Measurements from ENCODE around the gene BACE2.

DNA sequence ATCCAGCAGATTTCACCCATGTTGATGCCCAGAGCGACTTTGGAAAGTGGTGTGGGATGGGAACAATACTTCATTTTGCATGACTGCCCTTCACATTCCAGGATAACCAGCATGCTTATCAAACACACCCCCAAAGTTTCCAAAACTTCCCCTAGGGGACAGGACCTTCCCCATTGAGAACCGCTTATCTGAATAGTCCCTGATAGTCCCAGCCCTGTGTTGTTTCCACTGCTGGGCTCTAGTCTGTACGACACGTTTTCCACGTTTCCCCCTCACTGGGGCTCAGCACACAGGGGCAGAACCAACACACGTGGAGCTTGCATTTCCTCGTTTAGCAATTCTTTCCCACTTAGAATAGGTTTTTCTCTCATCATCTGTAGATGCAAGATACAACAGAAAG is 61.0 kb downstream of the BACE2 start:
- TF ChIP-seq, protein P1, sequence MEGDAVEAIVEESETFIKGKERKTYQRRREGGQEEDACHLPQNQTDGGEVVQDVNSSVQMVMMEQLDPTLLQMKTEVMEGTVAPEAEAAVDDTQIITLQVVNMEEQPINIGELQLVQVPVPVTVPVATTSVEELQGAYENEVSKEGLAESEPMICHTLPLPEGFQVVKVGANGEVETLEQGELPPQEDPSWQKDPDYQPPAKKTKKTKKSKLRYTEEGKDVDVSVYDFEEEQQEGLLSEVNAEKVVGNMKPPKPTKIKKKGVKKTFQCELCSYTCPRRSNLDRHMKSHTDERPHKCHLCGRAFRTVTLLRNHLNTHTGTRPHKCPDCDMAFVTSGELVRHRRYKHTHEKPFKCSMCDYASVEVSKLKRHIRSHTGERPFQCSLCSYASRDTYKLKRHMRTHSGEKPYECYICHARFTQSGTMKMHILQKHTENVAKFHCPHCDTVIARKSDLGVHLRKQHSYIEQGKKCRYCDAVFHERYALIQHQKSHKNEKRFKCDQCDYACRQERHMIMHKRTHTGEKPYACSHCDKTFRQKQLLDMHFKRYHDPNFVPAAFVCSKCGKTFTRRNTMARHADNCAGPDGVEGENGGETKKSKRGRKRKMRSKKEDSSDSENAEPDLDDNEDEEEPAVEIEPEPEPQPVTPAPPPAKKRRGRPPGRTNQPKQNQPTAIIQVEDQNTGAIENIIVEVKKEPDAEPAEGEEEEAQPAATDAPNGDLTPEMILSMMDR (IDR thresholded peaks at IDR 0.05; ENCODE audit: poor library complexity), result no peak
- no peak for TF ChIP-seq EZH2 (IDR thresholded peaks at IDR 0.05; ENCODE audit: borderline replicate concordance)
